Activated gamma-delta T cell treated with anti-CD3 and anti-CD28 coated beads, Interleukin-2, amount 50 U/mL, for 16 hours (primary cell): Measurements from ENCODE around the gene ATAD3C.

Source experiments
- DNase-seq: peaks from one replicate; pipeline ENCODE4 v3.0.0-alpha.2; 2020; ENCODE audit warnings: low read depth

ATAD3C gene

GRCh38 chr1:1430992-1431844, 18.3 kb upstream of the ATAD3C start:
- no peak for DNase-seq

GRCh38 chr1:1431845-1432273, 17.6 kb upstream of the ATAD3C start:
- no peak for DNase-seq

GRCh38 chr1:1432274-1432950, 17.1 kb upstream of the ATAD3C start:
- DNase-seq: no peak

GRCh38 chr1:1432951-1433803, 16.3 kb upstream of the ATAD3C start:
- no peak for DNase-seq

GRCh38 chr1:1433804-1434130, 15.7 kb upstream of the ATAD3C start:
- no peak for DNase-seq

- no peak for DNase-seq
Observed at GRCh38 chr1:1434131-1434823, 15.2 kb upstream of the ATAD3C start.

- no peak for DNase-seq
Observed at GRCh38 chr1:1434824-1435105, 14.7 kb upstream of the ATAD3C start.

- DNase-seq: no peak
Observed at GRCh38 chr1:1435106-1435903, 14.2 kb upstream of the ATAD3C start, which contains the start of gene VWA1. VWA1 (plus strand) TSS chr1:1435690; CDS start chr1:1435749, 59 bp downstream.

- no peak for DNase-seq
Observed at GRCh38 chr1:1435911-1436629, 13.4 kb upstream of the ATAD3C start.

- DNase-seq: no peak
Observed at GRCh38 chr1:1436630-1437032, 12.9 kb upstream of the ATAD3C start.

- no peak for DNase-seq
Observed at GRCh38 chr1:1437033-1437903, 12.2 kb upstream of the ATAD3C start.

- DNase-seq: no peak
Observed at GRCh38 chr1:1437904-1438376, 11.5 kb upstream of the ATAD3C start.

GRCh38 chr1:1438531-1439381, 10.7 kb upstream of the ATAD3C start:
- DNase-seq: no peak

GRCh38 chr1:1439546-1440261, 9.8 kb upstream of the ATAD3C start:
- DNase-seq: no peak

GRCh38 chr1:1440262-1441001, 9.1 kb upstream of the ATAD3C start:
- DNase-seq: no peak

- peak; percentile 30 for DNase-seq
Observed at GRCh38 chr1:1441002-1441888, 8.2 kb upstream of the ATAD3C start.
